Measurements from ENCODE around the gene EXOC2. TPM values are rescaled to one million over a fixed set of nuclear protein-coding genes. Genes with fewer than 3 reads are reported as not detected.

EXOC2 gene
- total RNA-seq, 1 experiment from 2014 or later: 19.4 TPM

DNA sequence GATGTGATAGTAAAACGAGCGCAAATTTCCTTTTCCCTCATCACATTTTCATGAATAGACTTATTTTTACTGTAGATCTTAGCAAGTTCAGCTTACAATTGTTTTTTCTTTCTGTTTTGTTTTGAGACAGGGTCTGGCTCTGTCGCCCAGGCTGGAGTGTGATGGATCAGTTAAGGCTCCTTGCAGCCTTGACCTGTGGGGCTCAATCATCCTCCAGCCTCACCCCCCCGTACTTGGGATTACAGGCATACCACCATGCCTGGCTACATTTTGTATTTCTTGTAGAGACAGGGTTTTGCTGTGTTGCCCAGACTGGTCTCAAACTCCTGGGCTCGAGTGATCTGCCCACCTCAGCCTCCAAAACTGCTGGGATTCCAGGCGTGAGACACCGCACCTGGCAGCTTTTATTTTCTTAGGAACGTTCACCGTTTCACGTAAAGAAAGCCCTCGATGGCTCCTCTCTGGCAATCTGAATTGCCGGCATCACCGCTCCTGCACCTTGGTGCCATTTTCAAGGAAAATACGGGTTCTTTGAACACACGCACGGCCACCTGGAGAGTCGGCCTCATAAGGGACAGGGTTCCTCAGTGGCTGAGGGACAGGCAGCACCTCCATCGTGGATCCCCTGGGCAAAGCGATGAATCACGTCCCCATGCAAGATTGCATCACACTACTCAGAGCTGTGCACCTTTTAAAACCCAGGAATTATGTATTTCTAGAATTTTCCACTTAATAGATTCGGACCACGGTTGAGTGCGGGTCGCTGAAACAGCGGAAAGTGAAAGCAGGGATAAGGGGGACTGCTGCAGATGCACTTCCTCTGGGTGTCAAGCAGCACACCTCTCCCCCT lies 222.7 kb downstream of the EXOC2 start:
- DNase-seq (ENCODE audit: low read depth): no peak

DNA sequence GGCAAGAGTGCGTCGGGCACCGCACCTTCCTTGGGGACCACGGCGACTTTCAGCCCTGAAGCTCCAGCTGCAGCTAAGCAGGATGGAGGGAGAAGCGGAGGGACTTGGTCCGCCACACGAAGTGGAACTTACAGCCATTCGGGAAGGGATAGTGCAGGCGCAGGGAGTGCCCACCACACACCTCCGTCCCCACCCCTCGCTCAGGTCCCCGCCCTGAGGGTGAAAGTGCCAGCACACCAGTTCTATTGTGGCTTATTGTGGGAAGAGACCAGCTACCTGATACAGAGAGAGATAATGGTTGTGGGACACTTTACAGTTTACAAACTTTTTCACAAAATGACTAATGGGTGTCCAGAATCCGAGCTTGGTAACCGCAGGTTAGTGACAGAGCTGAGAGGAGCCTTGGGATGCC lies 225.3 kb downstream of the EXOC2 start:
- no peak for DNase-seq (ENCODE audit: low read depth)

DNA sequence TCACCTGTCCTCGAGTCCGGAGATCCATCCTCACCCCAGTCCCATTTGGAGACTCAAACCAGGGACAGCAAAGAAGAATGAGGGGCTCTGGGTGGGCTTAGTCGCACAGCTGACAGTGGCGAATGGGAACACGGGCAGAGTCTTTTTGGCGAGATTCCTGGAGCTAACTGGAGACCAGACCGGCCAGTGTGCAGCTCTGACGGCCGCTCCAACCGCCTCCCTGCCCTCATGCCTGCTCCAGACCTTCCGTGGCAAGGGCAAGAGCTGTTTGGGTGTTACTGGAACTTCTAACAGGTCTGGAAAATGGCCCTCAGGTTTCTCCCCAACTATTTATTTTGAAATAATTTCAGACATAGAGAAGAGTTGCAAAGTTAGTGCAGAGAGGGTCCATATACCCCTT lies 225.8 kb downstream of the EXOC2 start:
- no peak for DNase-seq (ENCODE audit: low read depth)

DNA sequence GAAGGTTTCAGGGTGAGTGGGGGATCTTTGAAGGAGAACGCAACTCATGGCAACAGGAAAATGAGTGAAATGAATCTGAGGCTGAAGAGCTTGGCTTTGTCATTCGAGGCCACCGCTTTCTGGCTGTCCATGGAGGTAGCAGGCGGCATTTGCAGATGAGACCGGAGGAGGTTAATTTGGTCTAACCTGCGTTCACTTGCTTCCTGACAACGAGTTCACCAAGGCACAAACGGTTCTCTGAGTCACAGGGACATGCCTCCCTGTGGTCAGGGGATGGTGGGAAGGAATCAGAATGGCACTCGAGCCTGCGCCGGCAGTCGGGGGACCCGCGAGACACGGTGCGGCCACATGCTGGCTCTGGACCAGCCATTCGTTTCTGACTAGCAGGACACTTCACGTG lies 226.4 kb downstream of the EXOC2 start:
- peak; percentile 23 for DNase-seq (ENCODE audit: low read depth)

DNA sequence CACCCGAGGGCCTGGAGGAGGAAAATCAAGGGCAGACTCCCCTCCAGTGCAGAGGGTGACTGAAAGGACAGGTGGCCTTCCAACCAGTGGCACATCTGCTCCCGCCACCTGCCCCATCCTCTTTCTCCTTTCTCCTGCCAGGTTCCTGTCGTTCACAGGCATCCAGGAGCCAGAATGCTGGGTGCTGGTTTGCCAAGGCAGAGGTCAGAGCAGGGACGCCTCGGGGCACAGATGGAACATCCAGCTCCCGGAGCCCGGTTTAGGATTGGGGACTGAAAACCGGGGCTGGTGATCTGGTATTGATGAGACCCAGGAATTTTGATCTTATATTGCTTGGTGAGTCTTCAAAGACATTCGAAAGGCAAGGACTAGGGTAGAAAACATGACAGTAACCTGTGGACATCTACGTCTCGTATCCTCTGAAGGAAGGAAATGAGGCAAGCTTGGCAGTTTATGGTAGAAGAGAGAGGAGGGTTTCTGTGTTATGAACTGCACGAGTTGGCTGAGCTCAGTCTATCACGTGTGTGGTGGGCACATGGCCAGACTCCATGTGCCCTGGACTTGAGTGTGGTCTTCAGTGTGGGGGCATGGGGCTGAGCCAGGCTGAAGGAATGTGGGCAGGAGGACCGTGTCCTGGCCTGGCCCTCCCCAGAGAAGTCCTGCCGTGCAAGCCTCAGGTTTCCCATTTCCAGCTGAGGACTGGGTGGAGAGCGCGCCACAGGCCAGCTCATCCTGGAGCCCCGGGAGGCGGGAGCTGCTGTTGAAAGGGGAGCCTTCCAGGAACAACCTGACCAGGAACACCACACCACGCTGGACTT lies 227.2 kb downstream of the EXOC2 start:
- DNase-seq (ENCODE audit: low read depth): peak; percentile 58

DNA sequence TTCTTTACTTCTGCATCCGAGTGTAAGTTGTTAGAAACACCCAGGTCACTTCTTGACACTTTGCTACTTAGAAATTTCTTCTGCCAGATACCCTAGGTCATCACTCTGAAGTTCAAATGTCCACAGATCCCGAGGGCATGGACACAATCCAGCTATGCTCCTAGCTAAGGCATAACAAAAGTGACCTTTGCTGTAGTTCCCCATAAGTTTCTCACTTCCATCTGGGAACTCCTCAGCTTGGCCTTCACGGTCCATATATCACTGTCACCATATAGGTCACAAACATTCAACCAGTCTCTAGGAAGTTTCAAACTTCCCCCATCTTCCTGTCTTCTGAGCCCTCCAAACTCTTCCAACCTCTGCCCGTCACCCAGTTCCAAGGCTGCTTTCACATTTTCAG lies 236.1 kb downstream of the EXOC2 start:
- DNase-seq (ENCODE audit: low read depth): no peak

DNA sequence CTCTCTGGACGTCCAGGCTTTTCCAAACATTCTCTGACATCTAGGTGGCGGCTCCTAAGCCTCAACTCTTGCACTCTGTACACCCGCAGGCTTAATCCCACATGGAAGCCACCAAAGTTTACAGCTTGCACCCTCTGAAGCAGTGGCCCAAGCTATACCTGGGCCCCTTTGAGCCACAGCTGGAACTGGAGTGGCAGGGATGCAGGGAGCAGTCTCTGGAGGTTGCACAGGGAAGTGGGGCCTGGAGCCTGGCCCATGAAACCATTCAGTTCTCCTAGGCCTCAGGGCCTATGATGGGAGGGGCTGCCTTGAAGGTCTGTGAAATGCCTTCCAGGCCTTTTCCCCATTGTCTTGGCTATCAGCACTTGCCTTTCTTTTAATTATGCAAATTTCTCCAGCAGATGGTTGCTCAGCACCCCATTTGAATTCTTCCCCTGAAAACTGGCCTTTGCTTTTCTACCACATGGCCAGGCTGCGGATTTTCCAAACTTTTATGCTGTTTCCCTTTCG lies 236.5 kb downstream of the EXOC2 start:
- DNase-seq (ENCODE audit: low read depth): no peak

DNA sequence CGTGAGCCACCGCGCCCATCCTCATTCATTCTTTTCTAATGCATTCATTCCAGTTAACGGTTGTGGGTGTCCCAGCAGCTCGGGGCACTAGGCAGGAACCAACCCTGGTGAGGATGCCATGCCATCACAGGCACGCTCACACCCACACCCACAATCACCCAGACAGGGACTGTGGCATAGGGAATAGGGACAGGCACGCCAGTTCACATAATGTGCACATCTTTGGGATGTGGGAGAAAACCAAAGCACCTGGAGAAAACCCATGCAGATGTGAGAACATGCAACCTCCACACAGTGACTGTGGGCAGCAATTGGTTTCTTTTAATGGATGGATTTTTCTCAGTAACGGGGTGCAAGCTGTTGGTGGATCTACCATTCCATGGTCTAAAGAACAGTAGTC lies 237.1 kb downstream of the EXOC2 start:
- no peak for DNase-seq (ENCODE audit: low read depth)

DNA sequence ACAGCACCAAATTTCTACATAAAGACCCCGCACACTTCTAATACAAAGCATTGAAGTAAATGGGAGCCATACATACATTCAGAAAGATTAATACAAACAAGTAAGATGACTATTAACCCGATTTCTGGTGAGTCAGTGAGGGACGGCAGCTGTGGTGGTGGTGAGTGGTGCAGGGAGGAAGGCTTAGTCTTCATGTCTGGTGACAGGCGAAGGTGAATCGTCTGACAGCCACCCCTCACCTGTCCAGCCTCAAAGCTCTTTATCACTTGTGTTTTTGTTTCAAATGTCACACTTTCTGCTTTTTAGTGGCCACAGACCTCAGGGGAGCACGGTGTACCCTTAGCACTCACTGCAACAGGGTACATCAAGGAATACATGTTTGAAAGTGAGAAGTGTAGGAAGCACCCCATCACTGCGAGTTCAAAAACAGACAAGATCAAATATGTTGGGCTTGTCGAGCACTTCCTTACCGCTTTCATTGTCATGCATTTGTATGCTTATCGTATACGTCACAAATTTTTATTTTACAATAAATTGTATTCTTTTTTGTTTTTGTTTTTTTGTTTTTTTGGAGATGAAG lies 237.8 kb downstream of the EXOC2 start:
- no peak for DNase-seq (ENCODE audit: low read depth)

DNA sequence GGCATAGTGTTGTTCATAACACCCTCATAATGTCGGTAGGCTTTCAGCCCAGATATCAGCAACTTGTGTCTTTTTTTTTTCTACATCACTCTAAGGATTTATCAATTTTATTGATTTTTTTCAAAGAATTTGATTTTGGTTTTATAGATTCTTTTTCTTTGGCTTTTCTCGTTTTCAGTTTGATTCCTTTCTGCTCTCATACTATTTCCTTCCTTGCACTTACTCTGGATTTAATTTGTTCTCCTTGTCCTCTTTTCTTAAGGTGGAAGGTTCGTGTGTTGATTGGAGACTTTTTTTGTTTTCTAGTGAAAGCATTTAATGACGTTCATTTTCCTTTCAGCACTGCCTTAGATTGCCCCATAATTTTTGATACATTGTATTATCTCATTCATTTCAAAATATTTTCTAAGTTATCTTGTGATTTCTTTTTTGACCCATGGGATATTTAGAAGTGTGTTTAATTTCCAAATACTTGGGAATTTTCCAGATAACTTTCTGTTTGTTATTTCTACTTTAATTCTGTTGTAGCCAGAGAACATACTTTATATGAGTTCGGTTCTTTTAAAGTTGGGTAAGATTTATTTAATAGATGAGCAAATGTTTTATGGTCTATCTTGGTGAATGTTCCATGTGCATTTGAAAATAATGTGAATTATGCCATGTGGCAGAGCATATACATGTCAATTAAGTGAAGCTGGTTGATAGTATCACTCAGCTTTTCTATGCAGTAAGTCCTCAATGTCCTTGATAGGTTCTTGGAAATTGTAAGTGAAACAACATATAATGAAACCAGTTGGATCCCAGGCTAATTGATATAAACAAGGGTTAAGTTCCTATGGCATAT lies 238.6 kb downstream of the EXOC2 start:
- DNase-seq (ENCODE audit: low read depth): no peak

DNA sequence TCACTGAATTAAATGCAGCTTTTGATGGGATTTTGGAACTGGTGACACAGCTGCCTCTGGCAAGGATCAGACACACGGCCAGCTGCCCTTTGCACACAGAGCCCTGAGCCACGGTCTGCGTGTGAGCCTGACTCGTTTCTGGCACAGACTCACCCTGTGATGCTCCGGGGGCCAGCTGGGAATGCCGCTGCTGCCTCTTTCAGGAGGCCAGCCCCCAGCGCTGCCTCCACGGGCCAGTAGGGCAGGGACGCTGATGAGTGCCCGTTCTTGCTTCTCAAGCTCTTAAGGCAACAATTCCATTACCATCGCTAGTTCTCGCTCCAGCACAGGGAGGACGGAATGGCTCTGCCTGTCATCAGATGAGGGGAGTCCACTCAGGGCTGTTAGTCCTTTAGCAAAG lies 239.8 kb downstream of the EXOC2 start:
- no peak for DNase-seq (ENCODE audit: low read depth)

DNA sequence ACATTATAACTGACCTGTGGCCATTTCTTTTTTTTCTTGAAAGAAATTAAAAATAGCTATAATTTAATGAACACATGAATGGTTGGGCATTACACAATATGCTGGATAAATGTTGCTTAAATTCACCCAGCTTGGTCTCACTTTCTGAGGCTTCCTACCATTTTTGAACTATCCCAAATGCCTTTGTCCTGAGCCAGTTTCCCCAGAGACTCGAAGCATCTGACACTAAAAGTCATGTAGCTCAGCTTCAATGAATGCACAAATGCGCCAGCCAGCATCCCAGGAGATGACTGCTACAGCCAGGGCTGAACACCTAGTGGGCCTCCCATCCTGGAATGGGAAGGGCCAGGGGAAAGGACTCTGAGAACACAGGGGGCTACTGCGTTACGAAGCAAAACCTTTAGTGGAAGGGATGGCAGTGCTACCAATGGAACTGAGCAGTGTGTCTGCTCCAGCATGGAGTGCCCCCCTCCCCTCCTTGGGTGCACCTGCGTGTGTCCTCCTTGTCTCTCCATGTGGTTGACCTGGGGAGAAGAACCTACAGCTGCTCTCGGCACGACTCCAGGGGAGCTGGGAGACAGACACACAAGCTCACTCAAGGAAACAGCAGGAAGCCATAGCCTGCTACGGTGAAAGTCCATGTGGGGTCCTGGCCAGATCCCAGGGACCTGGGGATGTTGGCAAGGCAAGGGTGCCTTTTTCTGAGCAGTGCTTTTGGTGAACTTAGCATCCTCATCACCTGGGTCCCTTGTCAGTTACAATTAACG lies 240.5 kb downstream of the EXOC2 start:
- no peak for DNase-seq (ENCODE audit: low read depth)

DNA sequence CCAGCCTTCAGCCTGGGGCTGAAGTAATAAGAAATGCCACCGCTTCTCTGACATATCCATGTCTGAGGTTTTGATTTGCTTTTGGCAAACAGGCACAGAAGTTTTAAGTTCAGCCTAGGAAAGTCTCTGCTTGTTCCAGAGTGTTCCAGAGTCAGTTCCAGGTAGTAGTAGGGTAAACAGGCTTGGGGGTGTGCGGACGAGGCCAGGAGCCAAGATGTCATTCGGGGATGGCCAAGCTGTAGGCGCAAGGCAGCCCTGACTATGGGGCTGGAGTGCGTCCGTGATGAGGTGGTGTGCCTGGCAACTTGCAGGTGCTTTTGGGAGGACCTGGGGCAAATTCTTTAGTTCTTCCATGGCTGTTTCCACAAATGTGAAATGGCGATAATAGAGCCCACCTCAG lies 241.1 kb downstream of the EXOC2 start:
- DNase-seq (ENCODE audit: low read depth): no peak

DNA sequence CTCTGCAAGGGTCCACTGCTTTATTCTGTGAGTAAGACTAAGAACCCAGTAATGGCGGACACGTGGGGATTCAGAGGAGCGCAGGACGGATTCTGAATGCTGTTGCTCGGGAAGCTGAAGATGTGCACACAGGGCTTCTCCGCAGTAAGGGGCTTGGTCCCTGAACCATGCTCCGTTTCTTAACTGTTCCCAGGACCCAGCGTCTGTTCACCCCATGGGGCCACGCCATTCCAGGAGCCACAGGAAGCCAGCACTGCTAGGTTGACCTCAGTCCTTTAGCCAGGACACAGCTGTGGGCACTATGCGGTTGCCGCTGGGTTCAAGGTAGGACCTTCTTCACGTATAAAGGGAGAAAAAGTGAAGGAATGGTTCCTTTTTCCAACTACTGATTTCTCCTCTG lies 241.6 kb downstream of the EXOC2 start:
- no peak for DNase-seq (ENCODE audit: low read depth)

DNA sequence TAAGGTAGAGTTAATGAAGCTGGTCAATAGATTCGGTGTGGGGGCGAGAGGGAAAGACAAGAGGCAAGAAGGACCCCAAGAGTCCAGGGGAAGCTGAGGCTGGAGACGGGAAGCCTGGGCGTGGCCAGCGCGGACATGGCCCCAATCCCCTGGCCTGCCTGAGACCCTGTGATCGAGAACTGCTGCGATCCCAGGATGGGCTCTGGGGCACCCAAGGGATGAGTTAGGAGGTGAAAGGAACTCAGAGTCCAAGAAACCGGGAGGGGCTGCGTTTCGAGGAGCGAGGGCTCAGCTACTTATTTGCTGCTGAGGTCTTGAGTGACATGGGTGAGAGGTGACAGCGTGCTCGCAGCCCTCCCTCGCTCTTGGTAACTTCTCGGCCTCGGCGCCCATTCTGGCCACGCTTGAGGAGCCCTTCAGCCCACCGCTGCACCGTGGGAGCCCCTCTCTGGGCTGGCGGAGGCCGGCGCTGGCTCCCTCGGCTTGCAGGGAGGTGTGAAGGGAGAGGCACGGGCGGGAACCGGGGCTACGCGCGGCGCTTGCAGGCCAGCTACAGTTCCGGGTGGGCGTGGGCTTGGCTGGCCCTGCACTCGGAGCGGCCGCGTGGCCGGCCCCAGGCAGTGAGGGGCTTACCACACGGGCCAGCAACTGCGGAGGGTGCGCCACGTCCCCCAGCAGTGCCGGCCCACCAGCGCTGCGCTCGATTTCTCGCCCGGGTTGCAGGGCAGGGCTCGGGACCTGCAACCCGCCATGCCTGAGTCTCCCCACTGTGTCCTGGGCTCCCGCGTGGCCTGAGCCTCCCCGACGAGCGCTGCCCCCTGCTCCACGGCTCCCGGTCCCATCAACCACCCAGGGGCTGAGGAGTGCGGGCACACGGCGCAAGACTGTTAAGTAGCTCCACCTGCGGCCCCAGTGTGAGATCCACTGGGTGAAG lies 243.2 kb downstream of the EXOC2 start:
- no peak for DNase-seq (ENCODE audit: low read depth)

DNA sequence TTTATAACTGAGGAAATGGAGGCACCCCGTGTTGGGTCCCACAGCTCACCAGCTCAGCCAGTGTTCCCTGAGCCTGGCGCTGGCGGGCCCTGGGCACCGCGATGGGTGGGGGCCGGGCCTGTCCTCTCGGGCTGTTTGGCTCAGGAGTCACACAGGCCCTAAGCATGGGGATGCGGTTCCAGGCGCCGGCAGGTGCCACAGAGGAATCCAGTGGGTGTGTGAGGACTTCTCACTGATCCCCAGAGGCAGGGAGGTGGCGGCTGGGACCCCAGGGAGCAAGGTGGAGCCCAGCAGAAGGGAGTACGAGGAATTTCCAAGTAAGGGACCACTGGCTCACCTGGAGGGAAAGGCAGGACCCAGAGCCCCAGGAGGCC lies 243.9 kb downstream of the EXOC2 start:
- no peak for DNase-seq (ENCODE audit: low read depth)

DNA sequence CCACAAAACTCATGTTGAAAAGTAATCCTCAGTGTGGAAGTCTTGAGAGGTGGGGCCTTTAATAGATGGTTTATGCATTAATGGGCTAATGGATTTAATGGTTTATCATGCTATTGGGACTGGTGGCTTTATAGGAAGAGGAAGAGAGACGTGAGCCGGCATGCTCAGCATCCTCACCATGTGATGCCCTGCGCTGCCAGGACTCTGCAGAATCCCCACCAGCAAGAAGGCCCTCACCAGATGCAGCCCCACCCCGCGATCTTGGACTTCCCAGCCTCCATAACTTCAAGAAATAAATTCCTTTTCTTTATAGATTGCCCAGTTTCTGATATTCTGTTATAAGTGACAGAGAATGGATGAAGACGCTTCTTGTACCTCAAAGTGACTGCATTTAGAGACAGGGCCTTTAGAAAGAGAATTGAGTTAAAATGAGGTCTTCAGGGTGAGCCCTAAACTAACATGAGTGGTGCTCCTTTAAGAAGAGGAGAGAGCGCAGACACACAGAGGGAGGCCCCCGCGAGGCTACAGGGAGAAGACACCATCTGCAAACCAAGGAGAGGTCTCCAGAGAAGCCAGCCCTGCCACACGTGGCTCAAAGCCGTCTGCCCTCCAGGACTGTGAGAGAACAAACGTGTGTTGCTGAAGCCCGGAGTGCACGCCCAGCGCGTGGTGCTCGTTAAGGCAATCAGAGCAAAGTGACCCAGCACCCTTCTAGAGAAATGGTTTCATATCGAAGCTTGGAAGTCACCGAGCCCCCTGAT lies 244.5 kb downstream of the EXOC2 start:
- DNase-seq (ENCODE audit: low read depth): no peak

DNA sequence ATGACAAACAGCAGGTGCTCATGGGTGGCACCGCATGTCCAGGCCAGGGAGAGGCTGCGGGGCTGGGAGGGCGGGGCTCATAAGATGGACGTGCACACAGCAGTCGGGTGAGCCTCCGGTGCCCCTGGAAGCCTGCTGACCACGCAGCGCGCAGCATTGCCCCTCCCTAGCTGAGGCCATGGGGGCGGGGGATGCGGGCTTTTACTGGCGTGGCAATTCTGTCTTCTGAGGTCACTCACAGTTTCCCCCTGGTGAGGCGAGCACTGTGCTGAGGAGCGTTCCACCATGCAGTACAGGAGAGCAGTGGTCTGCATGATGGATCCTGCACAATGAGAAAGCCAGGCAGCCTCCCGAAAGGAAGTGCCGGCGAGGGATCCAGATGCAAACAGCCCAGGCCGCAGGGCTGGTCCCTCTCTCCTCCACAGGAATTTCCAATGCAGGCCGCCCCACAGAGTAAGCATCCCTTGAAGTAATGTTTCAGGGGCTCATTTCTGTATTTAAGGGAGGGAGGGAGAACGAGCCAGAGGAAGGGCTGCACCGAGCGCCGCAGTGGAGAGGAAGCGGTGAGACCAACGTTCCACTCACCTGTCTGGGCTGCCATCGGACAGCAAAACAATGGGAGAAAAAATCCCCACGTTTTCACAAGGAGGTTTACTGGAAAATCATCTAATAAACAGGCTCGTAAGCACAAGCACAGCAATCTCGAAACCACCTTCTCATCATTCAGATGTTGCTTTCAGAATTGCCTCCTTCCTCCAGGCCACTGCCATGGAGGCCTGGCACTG lies 245.4 kb downstream of the EXOC2 start:
- no peak for DNase-seq (ENCODE audit: low read depth)

All from HT1080 (cell line).